GM12878 (cell line): ENCODE measurements around the gene IL1RAPL1. TPM values are rescaled to one million over a fixed set of nuclear protein-coding genes. Genes with fewer than 3 reads are reported as not detected.

Experiments used
- ATAC-seq: fragments of 200-7000 bp; cut with Tn5 transposase; 3 replicates; pipeline ENCODE4 v1.9.1; 2020; ENCODE audit warnings: mild to moderate bottlenecking, moderate library complexity
- BruUV-seq: library from RNA; stranded (reverse); fragments of 400-500 nt; replicated peaks from 2 replicates; lab custom pipeline; 2021; lab: Mats Ljungman, UMichigan
- CTCF ChIA-PET: fragments of 300-600 bp; sonication (Branson Sonifier 250); formaldehyde crosslinking; extraction: SDS; loops from one replicate; lab custom pipeline; 2021; ENCODE audit warnings: inconsistent platforms; lab: Yijun Ruan, JAX
- POLR2A ChIA-PET: fragments of 350-600 bp; formaldehyde crosslinking; extraction: SDS; loops from one replicate; lab custom pipeline; 2021; ENCODE audit warnings: inconsistent platforms; lab: Charles Lee
- RAD21 ChIA-PET: fragments of 300-600 bp; sonication (Branson Sonifier 250); formaldehyde crosslinking; loops from one replicate; lab custom pipeline; 2023; ENCODE audit warnings: antibody characterized with exemption; ENCODE audit not compliant: unreplicated experiment; lab: Charles Lee
- SMC1A ChIA-PET: fragments of 300-600 bp; sonication (Branson Sonifier 250); formaldehyde crosslinking; loops from one replicate; lab custom pipeline; 2023; ENCODE audit not compliant: unreplicated experiment, uncharacterized antibody; lab: Charles Lee
- DNase-seq: peaks from one replicate; pipeline ENCODE4 v3.0.0-alpha.2; 2011; ENCODE audit warnings: low read depth, low spot score
- FAIRE-seq: peaks from 3 replicates; lab custom pipeline; 2011; peaks lifted over from hg19 to GRCh38; lab: Jason Lieb, UNC
- H2AFZ ChIP-seq: 2 replicates; pipeline ENCODE4 v1.6.0; 2011; ENCODE audit warnings: low read depth, low read length, control low read depth; ENCODE audit not compliant: control insufficient read depth
- H3K27ac ChIP-seq: 2 replicates; pipeline ENCODE4 v1.5.1; 2011; ENCODE audit warnings: control low read depth; ENCODE audit not compliant: control insufficient read depth, insufficient read depth
- H3K27me3 ChIP-seq, 2 experiments: replicated peaks in 1 of 2; 2 replicates each; pipeline versions ENCODE4 v1.6.0 to v1.6.1; 2011; ENCODE audit warnings: low read length in 1 of 2; ENCODE audit not compliant: control insufficient read depth in 2 of 2, insufficient read depth in 2 of 2
- H3K36me3 ChIP-seq, 2 experiments: 2 replicates each; pipeline ENCODE4 v1.5.1; 2011; ENCODE audit warnings: low read length in 1 of 2; ENCODE audit not compliant: control insufficient read depth in 2 of 2, insufficient read depth in 2 of 2
- H3K4me1 ChIP-seq: 2 replicates; pipeline ENCODE4 v1.6.1; 2011; ENCODE audit warnings: mild to moderate bottlenecking, low read length, moderate library complexity, mixed read lengths; ENCODE audit not compliant: control insufficient read depth, insufficient read depth
- H3K4me2 ChIP-seq: 2 replicates; pipeline ENCODE4 v1.6.0; 2011; ENCODE audit warnings: control low read depth; ENCODE audit not compliant: control insufficient read depth, insufficient read depth
- H3K4me3 ChIP-seq: fragments of 200-600 bp; sonication (generic); 2 replicates; pipeline ENCODE4 v1.5.1; 2016
- H3K79me2 ChIP-seq: 2 replicates; pipeline ENCODE4 v1.6.0; 2011; ENCODE audit warnings: low read length; ENCODE audit not compliant: control insufficient read depth, insufficient read depth
- H3K9ac ChIP-seq: 2 replicates; pipeline ENCODE4 v1.8.0; 2011; ENCODE audit warnings: low read length, control low read depth, mixed read lengths; ENCODE audit not compliant: control insufficient read depth, insufficient read depth
- H3K9me3 ChIP-seq: replicated peaks from 3 replicates; pipeline ENCODE4 v1.5.1; 2011; ENCODE audit warnings: mild to moderate bottlenecking, low read length; ENCODE audit not compliant: control insufficient read depth, insufficient read depth
- H4K20me1 ChIP-seq: 2 replicates; pipeline ENCODE4 v1.6.0; 2011; ENCODE audit not compliant: control insufficient read depth, insufficient read depth
- CBX3 ChIP-seq: fragments of 200-600 bp; sonication (generic); IDR thresholded peaks from 2 replicates; pipeline ENCODE4 v1.6.1; 2016; ENCODE audit warnings: low read depth, borderline replicate concordance
- CHD2 ChIP-seq: IDR thresholded peaks from 2 replicates; pipeline ENCODE4 v1.6.1; 2011; ENCODE audit warnings: low read depth, low read length, improper control_type of control experiment, borderline replicate concordance
- CHD4 ChIP-seq: fragments of 200-600 bp; sonication (generic); IDR thresholded peaks from 2 replicates; pipeline ENCODE4 v1.6.1; 2016; ENCODE audit warnings: mild to moderate bottlenecking
- FOXM1 ChIP-seq: IDR thresholded peaks from 2 replicates; pipeline ENCODE4 v1.6.1; 2012; ENCODE audit warnings: low read depth, mild to moderate bottlenecking, inconsistent platforms, low read length, moderate library complexity
- HCFC1 ChIP-seq: fragments of 150-350 bp; IDR thresholded peaks from 2 replicates; pipeline ENCODE4 v1.6.1; 2014; ENCODE audit warnings: low read length
- KAT2A ChIP-seq: conservative IDR thresholded peaks from 2 replicates; pipeline ENCODE4 v1.6.1; 2011; ENCODE audit warnings: low read depth, low read length; ENCODE audit not compliant: control insufficient read depth
- NBN ChIP-seq: fragments of 450-650 bp; IDR thresholded peaks from 2 replicates; pipeline ENCODE4 v1.6.1; 2016
- NFIC ChIP-seq: IDR thresholded peaks from 2 replicates; pipeline ENCODE4 v1.6.1; 2012; ENCODE audit warnings: low read depth, mild to moderate bottlenecking, inconsistent platforms, low read length, moderate library complexity
- NFYB ChIP-seq: IDR thresholded peaks from 2 replicates; pipeline ENCODE4 v1.6.1; 2011; ENCODE audit warnings: low read depth, mild to moderate bottlenecking, low read length, improper control_type of control experiment, moderate library complexity; ENCODE audit not compliant: insufficient read depth
- RELA ChIP-seq: fragments of 450-650 bp; IDR thresholded peaks from 2 replicates; pipeline ENCODE4 v1.8.0; 2014; ENCODE audit warnings: borderline replicate concordance; ENCODE audit not compliant: partially characterized antibody
- TARDBP ChIP-seq: IDR thresholded peaks from 2 replicates; pipeline ENCODE4 v1.6.1; 2016; ENCODE audit warnings: borderline replicate concordance
- ZNF217 ChIP-seq: fragments of 450-650 bp; IDR thresholded peaks from 2 replicates; pipeline ENCODE4 v1.6.1; 2017; ENCODE audit warnings: antibody characterized with exemption, mild to moderate bottlenecking
- ZNF622 ChIP-seq: fragments of 450-650 bp; IDR thresholded peaks from 2 replicates; pipeline ENCODE4 v1.6.1; 2017; ENCODE audit warnings: mild to moderate bottlenecking, inconsistent platforms
- in situ Hi-C: fragments of 300-500 bp; cut with MboI; formaldehyde crosslinking; loops from 9 replicates; pipeline ENCODE4 v1.14.3; 2018; ENCODE audit warnings: mixed read lengths
- intact Hi-C: fragments of 100-400 bp; cut with micrococcal nuclease; formaldehyde crosslinking; loops from one replicate; pipeline ENCODE4 v1.14.2; 2022; ENCODE audit not compliant: unreplicated experiment
- polyA plus RNA-seq, 11 experiments: library from polyadenylated mRNA; depleted of rRNA in 4 of 11; unstranded in 6 of 11; stranded (reverse) in 5 of 11; fragments of >200 nt; fragmentation: Nextera tagmentation in 4 of 11; fragmentation: Illumina TruSeq in 1 of 11; extraction: Ambion mirVana in 4 of 11; extraction: Trizol in 1 of 11; gene quantifications; 1 replicate in 1 of 11; 2 replicates in 10 of 11; pipeline versions ENCODE4 v1.2.1 to v1.2.3, GENCODE V29; 2011 to 2016; ENCODE audit warnings: inconsistent platforms in 2 of 11, missing spikeins in 2 of 11, low read depth in 1 of 11
- total RNA-seq, 4 experiments: library from RNA; depleted of rRNA in 3 of 4; stranded (reverse); fragments of >200 nt in 3 of 4; fragmentation: Illumina TruSeq in 1 of 4; extraction: Trizol in 1 of 4; gene quantifications; 2 replicates each; pipeline versions ENCODE4 v1.2.1 to v1.2.3, GENCODE V29; 2013 to 2021
- TF ChIP-seq, protein P1 (sequence below), 3 experiments: IDR thresholded peaks in 2 of 3; conservative IDR thresholded peaks in 1 of 3; 2 replicates each; pipeline ENCODE4 v1.5.1; 2011; ENCODE audit warnings: low read depth in 3 of 3, low read length in 3 of 3, mild to moderate bottlenecking in 3 of 3, control low read depth in 2 of 3, moderate library complexity in 2 of 3, inconsistent platforms in 1 of 3, mixed read lengths in 1 of 3; ENCODE audit not compliant: control insufficient read depth in 2 of 3, insufficient read depth in 1 of 3; ENCODE audit errors: extremely low read depth in 1 of 3
- TF ChIP-seq, protein P2 (sequence below): IDR thresholded peaks from 2 replicates; pipeline ENCODE4 v1.6.1; 2011; ENCODE audit warnings: borderline replicate concordance, low read depth, mild to moderate bottlenecking, moderate library complexity, mixed read lengths, low read length; ENCODE audit not compliant: insufficient read depth; ENCODE audit errors: extremely low read length
- TF ChIP-seq, protein P3 (sequence below): IDR thresholded peaks from 2 replicates; pipeline ENCODE4 v1.6.1; 2012; ENCODE audit warnings: mild to moderate bottlenecking, low read depth, low read length

Gene IL1RAPL1
- total and polyA plus RNA-seq, 10 of the 15 experiments (the other 5 are each of a cell fraction or from before 2014, with no cell fraction given), result not detected

DNA sequence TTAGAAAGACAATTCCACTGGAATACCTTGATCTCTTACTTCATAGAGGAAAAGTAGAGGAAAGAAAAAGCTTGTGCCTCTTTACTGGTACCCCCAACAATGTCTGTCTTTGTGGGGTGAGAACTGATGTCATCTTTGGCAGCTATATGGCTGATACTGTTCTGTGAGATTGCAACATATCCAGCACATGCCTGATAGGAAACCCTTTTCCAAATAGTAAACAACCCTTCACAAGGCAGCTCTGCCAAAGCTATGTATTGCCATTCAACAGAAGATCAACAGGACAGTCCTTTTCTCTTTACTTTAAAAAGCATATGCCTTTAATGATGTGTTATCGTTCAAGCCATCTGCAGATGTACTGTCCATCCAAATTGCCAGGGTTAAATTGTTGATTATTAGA lies 105.9 kb downstream of the IL1RAPL1 start (continued):
- TF ChIP-seq, protein P1, sequence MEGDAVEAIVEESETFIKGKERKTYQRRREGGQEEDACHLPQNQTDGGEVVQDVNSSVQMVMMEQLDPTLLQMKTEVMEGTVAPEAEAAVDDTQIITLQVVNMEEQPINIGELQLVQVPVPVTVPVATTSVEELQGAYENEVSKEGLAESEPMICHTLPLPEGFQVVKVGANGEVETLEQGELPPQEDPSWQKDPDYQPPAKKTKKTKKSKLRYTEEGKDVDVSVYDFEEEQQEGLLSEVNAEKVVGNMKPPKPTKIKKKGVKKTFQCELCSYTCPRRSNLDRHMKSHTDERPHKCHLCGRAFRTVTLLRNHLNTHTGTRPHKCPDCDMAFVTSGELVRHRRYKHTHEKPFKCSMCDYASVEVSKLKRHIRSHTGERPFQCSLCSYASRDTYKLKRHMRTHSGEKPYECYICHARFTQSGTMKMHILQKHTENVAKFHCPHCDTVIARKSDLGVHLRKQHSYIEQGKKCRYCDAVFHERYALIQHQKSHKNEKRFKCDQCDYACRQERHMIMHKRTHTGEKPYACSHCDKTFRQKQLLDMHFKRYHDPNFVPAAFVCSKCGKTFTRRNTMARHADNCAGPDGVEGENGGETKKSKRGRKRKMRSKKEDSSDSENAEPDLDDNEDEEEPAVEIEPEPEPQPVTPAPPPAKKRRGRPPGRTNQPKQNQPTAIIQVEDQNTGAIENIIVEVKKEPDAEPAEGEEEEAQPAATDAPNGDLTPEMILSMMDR (IDR thresholded peaks at IDR 0.05 in 2 of 3, conservative IDR thresholded peaks at IDR 0.05 in 1 of 3; ENCODE audit: control insufficient read depth in 2 of 3, extremely low read depth in 1 of 3, insufficient read depth in 1 of 3, low read depth in 3 of 3, low read length in 3 of 3), result no peak
- TF ChIP-seq ZNF217 (no peak), NBN (no peak), NFIC (no peak), ZNF622 (no peak)

DNA sequence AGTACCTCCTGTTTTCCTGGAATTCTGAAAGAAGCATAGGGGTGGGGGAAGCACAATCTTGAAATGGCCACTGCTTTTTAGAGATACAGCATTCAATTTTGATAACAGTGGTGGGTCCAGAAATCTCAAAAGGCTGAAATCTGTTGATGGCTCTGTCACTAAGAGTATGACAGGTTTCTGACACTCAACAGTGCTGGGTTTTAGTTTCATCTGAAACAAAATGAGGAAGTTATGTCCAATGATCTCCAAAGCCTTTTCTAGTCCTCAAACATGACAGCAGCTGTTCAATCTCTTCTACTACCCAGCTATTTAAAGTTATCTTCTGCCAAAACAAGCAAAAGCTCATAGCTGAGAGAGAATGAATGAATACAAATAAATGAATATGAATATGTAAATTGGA lies 110.5 kb downstream of the IL1RAPL1 start:
- in situ Hi-C loops (no loop called here), intact Hi-C loops (no loop called here)
- ChIA-PET SMC1A (no interaction called here), RAD21 (no interaction called here), POLR2A (no interaction called here), CTCF (no interaction called here)
- Histone ChIP-seq H3K4me2 (no peak overlapping the region), H3K79me2 (no peaks in the 10 kb centered on the region), H3K4me1 (no peaks in the 10 kb centered on the region), H2AFZ (no peak overlapping the region), H3K4me3 (no peak overlapping the region), H3K27ac (no peak overlapping the region), H3K36me3 (no peaks in the 10 kb centered on the region), H3K9ac (no peak overlapping the region), H4K20me1 (no peaks in the 10 kb centered on the region), H3K9me3 (no peaks in the 10 kb centered on the region), H3K27me3 (no peaks in the 10 kb centered on the region)
- DNase-seq (no peak), ATAC-seq (no peak), FAIRE-seq (no peak)
- no TSS peak for BruUV-seq
- TF ChIP-seq CHD2 (no peak), TARDBP (no peak), NFYB (no peak), HCFC1 (no peak), KAT2A (no peak), ZNF217 (no peak), RELA (no peak), CBX3 (no peak), FOXM1 (no peak), ZNF622 (no peak), CHD4 (no peak)
- TF ChIP-seq, protein P2, sequence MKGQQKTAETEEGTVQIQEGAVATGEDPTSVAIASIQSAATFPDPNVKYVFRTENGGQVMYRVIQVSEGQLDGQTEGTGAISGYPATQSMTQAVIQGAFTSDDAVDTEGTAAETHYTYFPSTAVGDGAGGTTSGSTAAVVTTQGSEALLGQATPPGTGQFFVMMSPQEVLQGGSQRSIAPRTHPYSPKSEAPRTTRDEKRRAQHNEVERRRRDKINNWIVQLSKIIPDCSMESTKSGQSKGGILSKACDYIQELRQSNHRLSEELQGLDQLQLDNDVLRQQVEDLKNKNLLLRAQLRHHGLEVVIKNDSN, result no peak
- TF ChIP-seq, protein P3, sequence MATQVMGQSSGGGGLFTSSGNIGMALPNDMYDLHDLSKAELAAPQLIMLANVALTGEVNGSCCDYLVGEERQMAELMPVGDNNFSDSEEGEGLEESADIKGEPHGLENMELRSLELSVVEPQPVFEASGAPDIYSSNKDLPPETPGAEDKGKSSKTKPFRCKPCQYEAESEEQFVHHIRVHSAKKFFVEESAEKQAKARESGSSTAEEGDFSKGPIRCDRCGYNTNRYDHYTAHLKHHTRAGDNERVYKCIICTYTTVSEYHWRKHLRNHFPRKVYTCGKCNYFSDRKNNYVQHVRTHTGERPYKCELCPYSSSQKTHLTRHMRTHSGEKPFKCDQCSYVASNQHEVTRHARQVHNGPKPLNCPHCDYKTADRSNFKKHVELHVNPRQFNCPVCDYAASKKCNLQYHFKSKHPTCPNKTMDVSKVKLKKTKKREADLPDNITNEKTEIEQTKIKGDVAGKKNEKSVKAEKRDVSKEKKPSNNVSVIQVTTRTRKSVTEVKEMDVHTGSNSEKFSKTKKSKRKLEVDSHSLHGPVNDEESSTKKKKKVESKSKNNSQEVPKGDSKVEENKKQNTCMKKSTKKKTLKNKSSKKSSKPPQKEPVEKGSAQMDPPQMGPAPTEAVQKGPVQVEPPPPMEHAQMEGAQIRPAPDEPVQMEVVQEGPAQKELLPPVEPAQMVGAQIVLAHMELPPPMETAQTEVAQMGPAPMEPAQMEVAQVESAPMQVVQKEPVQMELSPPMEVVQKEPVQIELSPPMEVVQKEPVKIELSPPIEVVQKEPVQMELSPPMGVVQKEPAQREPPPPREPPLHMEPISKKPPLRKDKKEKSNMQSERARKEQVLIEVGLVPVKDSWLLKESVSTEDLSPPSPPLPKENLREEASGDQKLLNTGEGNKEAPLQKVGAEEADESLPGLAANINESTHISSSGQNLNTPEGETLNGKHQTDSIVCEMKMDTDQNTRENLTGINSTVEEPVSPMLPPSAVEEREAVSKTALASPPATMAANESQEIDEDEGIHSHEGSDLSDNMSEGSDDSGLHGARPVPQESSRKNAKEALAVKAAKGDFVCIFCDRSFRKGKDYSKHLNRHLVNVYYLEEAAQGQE, result no peak
